AG04449 (cell line): Measurements from ENCODE around the gene FOXL2NB.
A peak's percentile ranks its signal among the peaks of the same experiment; 100 is the strongest.
"Not testable (repeated sequence)": the region's sequence is repeated elsewhere in the genome, so short reads cannot be mapped to it uniquely, and the experiment has no call there.

Source experiments
- CTCF ChIA-PET: fragments of 350-600 bp; formaldehyde crosslinking; extraction: SDS; loops from one replicate; lab custom pipeline; 2021; ENCODE audit warnings: antibody characterized with exemption; lab: Yijun Ruan, JAX
- POLR2A ChIA-PET: fragments of 400-600, 350-600 bp; formaldehyde crosslinking; extraction: SDS; loops from one replicate; lab custom pipeline; 2020; ENCODE audit warnings: antibody characterized with exemption, inconsistent platforms; lab: Yijun Ruan, JAX
- DNase-seq: peaks from one replicate; pipeline ENCODE4 v3.0.0-alpha.2; 2010; ENCODE audit warnings: low read depth, low spot score
- H3K4me3 ChIP-seq: 2 replicates; pipeline ENCODE4 v1.5.1; 2011; ENCODE audit warnings: low read depth, mild to moderate bottlenecking, control low read depth, low read length
- CTCF ChIP-seq: IDR thresholded peaks from one replicate; pipeline ENCODE4 v1.5.1; 2011; ENCODE audit warnings: mild to moderate bottlenecking, moderate library complexity, low read length, control low read depth, inconsistent platforms; ENCODE audit not compliant: insufficient read depth; ENCODE audit errors: missing control alignments

FOXL2NB gene

GRCh38 chr3:138921316-138922292 is 25.4 kb upstream of the FOXL2NB start:
- POLR2A ChIA-PET: interaction anchor here (1.0 to 1.6 kb wide), 2 partner anchors 227 to 328 kb away, joined by 5 to 8 read pairs; partner anchors contain the start of gene CEP70
- DNase-seq: peak; percentile 63
- H3K4me3 ChIP-seq: no peak overlapping the region
- CTCF ChIA-PET: interaction anchor here (1.1 to 20.3 kb wide), 18 partner anchors 9 to 503 kb away, joined by 3 to 731 read pairs (median 11); partner anchors contain the start of genes CEP70, FOXL2 and FOXL2NB
- no peak for TF ChIP-seq CTCF

DNA sequence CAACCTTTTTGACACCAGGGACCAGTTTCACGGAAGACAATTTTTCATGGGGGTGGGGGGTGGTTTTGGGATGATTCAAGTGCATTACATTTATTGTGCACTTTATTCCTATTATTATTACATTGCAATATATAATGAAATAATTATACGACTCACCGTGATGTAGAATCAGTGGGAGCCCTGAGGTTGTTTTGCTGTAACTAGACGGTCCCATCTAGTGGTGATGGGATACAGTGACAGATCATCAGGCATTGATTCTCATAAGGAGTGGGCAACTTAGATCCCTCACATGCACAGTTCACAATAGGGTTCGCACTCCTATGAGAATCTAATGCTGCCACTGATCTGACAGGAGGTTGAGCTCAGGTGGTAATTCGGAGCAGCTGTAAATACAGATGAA is 24.6 kb upstream of the FOXL2NB start:
- CTCF ChIA-PET: interaction anchor here (0.8 to 20.3 kb wide), 35 partner anchors 8 to 614 kb away, joined by 3 to 731 read pairs (median 7); partner anchors contain the start of genes CEP70, ESYT3, FOXL2 and FOXL2NB
- POLR2A ChIA-PET: interaction anchor here (1.0 to 1.6 kb wide), 2 partner anchors 228 to 329 kb away, joined by 5 to 8 read pairs; partner anchors contain the start of gene CEP70
- peak; percentile 9 for TF ChIP-seq CTCF
- not testable (repeated sequence) for DNase-seq, H3K4me3 ChIP-seq

GRCh38 chr3:138923531-138923994 is 23.5 kb upstream of the FOXL2NB start:
- ChIA-PET POLR2A (no interaction called here), CTCF (interaction anchor here (0.6 to 20.3 kb wide), 94 partner anchors 9 to 857 kb away, joined by 3 to 731 read pairs (median 4); partner anchors contain the start of genes CEP70, ESYT3, FAIM and FOXL2)
- no peak overlapping the region for H3K4me3 ChIP-seq
- TF ChIP-seq CTCF: peak; percentile 85
- no peak for DNase-seq

DNA sequence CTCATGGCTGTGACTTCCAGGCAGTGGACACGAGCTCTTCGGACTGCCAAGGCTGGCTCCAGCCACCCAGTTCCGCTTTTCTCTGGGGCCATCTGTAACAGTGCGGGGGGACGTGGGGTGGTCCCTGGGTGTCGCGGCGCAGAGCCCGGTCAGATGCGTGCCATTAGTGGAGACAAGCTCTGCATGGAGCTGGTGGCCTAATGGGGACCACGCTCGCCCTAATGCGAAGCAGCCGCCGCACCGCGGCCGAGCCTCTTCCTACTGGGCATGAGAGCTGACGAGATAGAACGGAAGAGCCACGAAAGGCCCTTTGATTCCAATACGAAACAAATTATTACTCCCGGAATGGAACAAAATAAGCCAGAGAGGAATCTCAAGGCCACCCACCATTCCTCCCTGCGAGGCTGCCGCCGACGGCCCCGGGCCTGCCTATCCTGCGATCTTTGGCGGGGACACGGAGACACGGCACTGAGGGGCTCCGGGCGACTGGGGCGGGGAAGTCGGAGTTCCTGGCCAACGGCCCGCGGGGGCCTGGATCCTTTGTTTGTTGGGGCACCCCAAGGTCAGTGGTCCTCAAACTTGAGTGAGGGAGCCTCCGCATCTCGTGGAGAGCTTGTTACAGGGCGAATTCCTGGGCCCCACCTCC is 18.2 kb upstream of the FOXL2NB start:
- H3K4me3 ChIP-seq: no peak overlapping the region
- no peak for TF ChIP-seq CTCF
- POLR2A ChIA-PET: no interaction called here
- no peak for DNase-seq
- CTCF ChIA-PET: interaction anchor here (1.0 to 20.3 kb wide), 6 partner anchors 8 to 512 kb away, joined by 3 to 731 read pairs (median 181); partner anchors contain the start of gene CEP70

- no peak for DNase-seq
- H3K4me3 ChIP-seq: no peak overlapping the region
- no peak for TF ChIP-seq CTCF
- ChIA-PET CTCF (interaction anchor here (0.6 to 13.4 kb wide), 7 partner anchors 10 to 396 kb away, joined by 3 to 355 read pairs (median 8); partner anchors contain the start of gene CEP70), POLR2A (no interaction called here)
Measured at GRCh38 chr3:138933068-138933668, 13.8 kb upstream of the FOXL2NB start.
